Pancreas (tissue), 10 donors: Measurements from ENCODE around the gene CAPZA2. TPM values are rescaled to one million over a fixed set of nuclear protein-coding genes. Genes with fewer than 3 reads are reported as not detected.

Experiments used
- ATAC-seq, 4 donors: fragments of 200-7000 bp; cut with Tn5 transposase; one replicate each; pipeline versions ENCODE4 v1.8.0 to v1.9.1; 2020; ENCODE audit warnings: mild to moderate bottlenecking in 4 of 4, moderate library complexity in 4 of 4
- DNase-seq, 6 donors: peaks; one replicate each; pipeline ENCODE4 v3.0.0-alpha.2; 2020
- FAIRE-seq: peaks from 2 replicates; lab custom pipeline; 2012; peaks lifted over from hg19 to GRCh38; lab: Jason Lieb, UNC
- H3K27ac ChIP-seq, 4 donors: fragments of 200-600 bp; sonication (generic); 1 replicate in 3 of 4; 2 replicates in 1 of 4; pipeline versions ENCODE4 v1.5.0 to v1.8.0; 2020
- H3K27me3 ChIP-seq, 4 donors: fragments of 200-600 bp; one replicate each; pipeline ENCODE4 v1.8.0; 2021
- H3K36me3 ChIP-seq, 3 donors: fragments of 200-600 bp; sonication (generic) in 1 of 3; one replicate each; pipeline versions ENCODE4 v1.5.0 to v1.8.0; 2020 to 2021
- H3K4me1 ChIP-seq, 3 donors: fragments of 200-600 bp; one replicate each; pipeline ENCODE4 v1.8.0; 2021
- H3K4me3 ChIP-seq, 4 donors: fragments of 200-600 bp; sonication (generic) in 2 of 4; one replicate each; pipeline versions ENCODE4 v1.5.0 to v1.8.0; 2020 to 2021
- H3K9me3 ChIP-seq, 4 donors: fragments of 200-600 bp; one replicate each; pipeline ENCODE4 v1.8.0; 2021
- CTCF ChIP-seq, 4 donors: fragments of 200-600 bp; sonication (generic) in 3 of 4; IDR thresholded peaks; one replicate each; pipeline versions ENCODE4 v1.5.0 to v1.8.0; 2021; ENCODE audit warnings: antibody characterized with exemption in 4 of 4
- WGBS, 2 donors: extraction: QIAGEN DNeasy Blood & Tissue Kit; methylation state at CpG; one replicate each; pipeline ENCODE4 v1.1.7; 2013; 5-methylcytosine and 5-hydroxymethylcytosine counted together
- intact Hi-C, 3 donors: fragments of 100-400 bp; cut with DNase I; formaldehyde crosslinking; loops; one replicate each; pipeline versions ENCODE4 v1.11.1 to v1.14.2; 2022
- polyA plus RNA-seq, 2 donors: library from polyadenylated mRNA; stranded (reverse); fragments of 200-250 nt; gene quantifications; one replicate each; pipeline ENCODE4 v1.2.3, GENCODE V29; 2013
- total RNA-seq, 6 donors: library from RNA; stranded (reverse); fragmentation: NEBNext Ultra II Directional in 4 of 6; extraction: Animal tissue kit (Norgen Biotek cat#: 25700) in 4 of 6; gene quantifications; one replicate each; pipeline versions ENCODE4 v1.2.1 to v1.2.4, GENCODE V29; 2021 to 2023
- donor health status: healthy with polysubstance abuse.
- donor health status: DM: no; HTN: no; CAD: no; lungs with moderate emphysema.
- donor health status: DM: no; HTN: no; CAD: no.
- donor health status: control.
- donor health status: control.
- donor health status: Bipolar disorder and iron deficiency.
- donor health status: DM: yes; HTN: yes; CAD: no.
- donor health status: DM: no; HTN: no; CAD: no.
- donor health status: DM: no; HTN: no; CAD: no.
- donor health status: DM: yes; HTN: yes; CAD: no.

Gene CAPZA2
- total and polyA plus RNA-seq, 8 donors: 10.8 to 97.9 (median 58.3) TPM

GRCh38 chr7:116834815-116835504, 27.4 kb upstream of the CAPZA2 start:
- Histone ChIP-seq H3K27me3 (no peaks in the 10 kb centered on the region), H3K9me3 (no peaks in the 10 kb centered on the region), H3K4me3 (no peak overlapping the region), H3K36me3 (no peaks in the 10 kb centered on the region), H3K4me1 (no peaks in the 10 kb centered on the region), H3K27ac (no peak overlapping the region)
- FAIRE-seq: no peak
- ATAC-seq: no peak
- intact Hi-C loops: no loop called here
- no peak for TF ChIP-seq CTCF (IDR thresholded peaks at IDR 0.05)
- peak in 1 of 6 donors; percentile 18 for DNase-seq
- WGBS, 2 donors: 54 to 56% methylated on average over 9 of the region's 9 CpGs

- no peak for ATAC-seq
- intact Hi-C loops: no loop called here
- Histone ChIP-seq H3K27ac (no peak overlapping the region), H3K4me1 (no peaks in the 10 kb centered on the region), H3K36me3 (no peaks in the 10 kb centered on the region), H3K27me3 (no peaks in the 10 kb centered on the region), H3K4me3 (no peak overlapping the region), H3K9me3 (no peaks in the 10 kb centered on the region)
- no peak for TF ChIP-seq CTCF (IDR thresholded peaks at IDR 0.05)
- DNase-seq: no peak
- 63 to 71% methylated on average over 2 of the region's 2 CpGs for WGBS, 2 donors
- FAIRE-seq: no peak
Measured at GRCh38 chr7:116836048-116836447, 26.3 kb upstream of the CAPZA2 start.

- Histone ChIP-seq H3K36me3 (no peaks in the 10 kb centered on the region), H3K27me3 (no peaks in the 10 kb centered on the region), H3K27ac (no peak overlapping the region), H3K4me1 (no peaks in the 10 kb centered on the region), H3K4me3 (no peak overlapping the region), H3K9me3 (no peaks in the 10 kb centered on the region)
- DNase-seq: no peak
- no peak for TF ChIP-seq CTCF (IDR thresholded peaks at IDR 0.05)
- no peak for ATAC-seq
- FAIRE-seq: no peak
- intact Hi-C loops: no loop called here
- WGBS, 2 donors: 84 to 95% methylated on average over 4 of the region's 4 CpGs
Measured at GRCh38 chr7:116836911-116837310, 25.5 kb upstream of the CAPZA2 start.

- H3K4me3 ChIP-seq: no peak overlapping the region
- no peaks in the 10 kb centered on the region for H3K27me3 ChIP-seq
- no peak for TF ChIP-seq CTCF (IDR thresholded peaks at IDR 0.05)
- ATAC-seq: no peak
- H3K9me3 ChIP-seq: no peaks in the 10 kb centered on the region
- intact Hi-C loops: no loop called here
- no peaks in the 10 kb centered on the region for H3K36me3 ChIP-seq
- FAIRE-seq: no peak
- no peaks in the 10 kb centered on the region for H3K4me1 ChIP-seq
- no peak for DNase-seq
- no peak overlapping the region for H3K27ac ChIP-seq
- 82 to 87% methylated on average over 3 of the region's 3 CpGs for WGBS, 2 donors
Measured at GRCh38 chr7:116837586-116837985, 24.8 kb upstream of the CAPZA2 start.

- Histone ChIP-seq H3K27me3 (no peaks in the 10 kb centered on the region), H3K36me3 (no peaks in the 10 kb centered on the region), H3K27ac (no peak overlapping the region), H3K4me3 (no peak overlapping the region), H3K4me1 (no peaks in the 10 kb centered on the region), H3K9me3 (no peaks in the 10 kb centered on the region)
- intact Hi-C loops: no loop called here
- FAIRE-seq (no peak), ATAC-seq (no peak), DNase-seq (no peak)
- 54 to 74% methylated on average over 5 of the region's 5 CpGs for WGBS, 2 donors
- TF ChIP-seq CTCF (IDR thresholded peaks at IDR 0.05): no peak
Measured at GRCh38 chr7:116840256-116840655, 22.1 kb upstream of the CAPZA2 start.
